ENCODE results near the gene RGMA.

The RGMA gene

GRCh38 chr15:93059442-93059841, 29.6 kb downstream of the RGMA start:
- H3K79me2 ChIP-seq (ENCODE audit: insufficient read depth, low read depth): no peaks in the 10 kb centered on the region
- no peaks in the 10 kb centered on the region for H3K36me3 ChIP-seq (ENCODE audit: insufficient read depth)

GRCh38 chr15:93058904-93059427, 30.0 kb downstream of the RGMA start:
- H3K4me3 ChIP-seq (IDR thresholded peaks at IDR 0.05; ENCODE audit: insufficient read depth, low read depth, low read length): no peak overlapping the region

More at GRCh38 chr15:93059442-93059841, 29.6 kb downstream of the RGMA start:
- Histone ChIP-seq H3K4me1 (ENCODE audit: low read depth, poor library complexity, severe bottlenecking) (peaks cover 6% of the 10 kb centered on the region), H3K27ac (no peak overlapping the region), H3K27me3 (ENCODE audit: insufficient read depth, low read depth) (no peaks in the 10 kb centered on the region), H2AFZ (ENCODE audit: low read depth) (no peak overlapping the region), H3K4me3 (IDR thresholded peaks at IDR 0.05; ENCODE audit: insufficient read depth, low read depth, low read length) (no peak overlapping the region), H3K4me2 (no peak overlapping the region), H3K9ac (no peak overlapping the region), H4K20me1 (ENCODE audit: insufficient read depth) (no peaks in the 10 kb centered on the region)
- TF ChIP-seq CTCF (conservative IDR thresholded peaks at IDR 0.05; ENCODE audit: low read depth, low read length): no peak

GRCh38 chr15:93058128-93058527, 30.9 kb downstream of the RGMA start:
- Histone ChIP-seq H3K27ac (no peak overlapping the region), H3K9ac (no peak overlapping the region), H3K27me3 (ENCODE audit: insufficient read depth, low read depth) (no peaks in the 10 kb centered on the region), H3K4me3 (IDR thresholded peaks at IDR 0.05; ENCODE audit: insufficient read depth, low read depth, low read length) (no peak overlapping the region), H4K20me1 (ENCODE audit: insufficient read depth) (no peaks in the 10 kb centered on the region), H3K4me1 (ENCODE audit: low read depth, poor library complexity, severe bottlenecking) (peaks cover 6% of the 10 kb centered on the region), H3K36me3 (ENCODE audit: insufficient read depth) (no peaks in the 10 kb centered on the region), H2AFZ (ENCODE audit: low read depth) (no peak overlapping the region), H3K4me2 (no peak overlapping the region), H3K79me2 (ENCODE audit: insufficient read depth, low read depth) (no peaks in the 10 kb centered on the region)
- no peak for TF ChIP-seq CTCF (conservative IDR thresholded peaks at IDR 0.05; ENCODE audit: low read depth, low read length)

More at GRCh38 chr15:93058904-93059427, 30.0 kb downstream of the RGMA start:
- Histone ChIP-seq H4K20me1 (ENCODE audit: insufficient read depth) (no peaks in the 10 kb centered on the region), H3K4me1 (ENCODE audit: low read depth, poor library complexity, severe bottlenecking) (peaks cover 6% of the 10 kb centered on the region), H3K4me2 (no peak overlapping the region), H3K27me3 (ENCODE audit: insufficient read depth, low read depth) (no peaks in the 10 kb centered on the region), H3K9ac (no peak overlapping the region), H3K27ac (no peak overlapping the region), H2AFZ (ENCODE audit: low read depth) (no peak overlapping the region), H3K79me2 (ENCODE audit: insufficient read depth, low read depth) (no peaks in the 10 kb centered on the region), H3K36me3 (ENCODE audit: insufficient read depth) (no peaks in the 10 kb centered on the region)
- TF ChIP-seq CTCF (conservative IDR thresholded peaks at IDR 0.05; ENCODE audit: low read depth, low read length): no peak

- no peak overlapping the region for H3K9ac ChIP-seq
- peaks cover 6% of the 10 kb centered on the region for H3K4me1 ChIP-seq (ENCODE audit: low read depth, poor library complexity, severe bottlenecking)
- H3K79me2 ChIP-seq (ENCODE audit: insufficient read depth, low read depth): no peaks in the 10 kb centered on the region
- no peak overlapping the region for H2AFZ ChIP-seq (ENCODE audit: low read depth)
- H3K36me3 ChIP-seq (ENCODE audit: insufficient read depth): no peaks in the 10 kb centered on the region
- H3K27ac ChIP-seq: no peak overlapping the region
- H3K4me2 ChIP-seq: no peak overlapping the region
- no peaks in the 10 kb centered on the region for H3K27me3 ChIP-seq (ENCODE audit: insufficient read depth, low read depth)
- no peak for TF ChIP-seq CTCF (conservative IDR thresholded peaks at IDR 0.05; ENCODE audit: low read depth, low read length)
- H4K20me1 ChIP-seq (ENCODE audit: insufficient read depth): no peaks in the 10 kb centered on the region
- no peak overlapping the region for H3K4me3 ChIP-seq (IDR thresholded peaks at IDR 0.05; ENCODE audit: insufficient read depth, low read depth, low read length)
Observed at GRCh38 chr15:93057618-93058017, 31.4 kb downstream of the RGMA start.
